HG02884 (cell line): ENCODE results near the gene TMEM123.

Experiments
- ATAC-seq: cut with Tn5 transposase; IDR thresholded peaks from one replicate; pipeline ENCODE4 v1.9.1; 2021; ENCODE audit warnings: mild to moderate bottlenecking, moderate library complexity; ENCODE audit not compliant: unreplicated experiment

TMEM123 gene, protein sequence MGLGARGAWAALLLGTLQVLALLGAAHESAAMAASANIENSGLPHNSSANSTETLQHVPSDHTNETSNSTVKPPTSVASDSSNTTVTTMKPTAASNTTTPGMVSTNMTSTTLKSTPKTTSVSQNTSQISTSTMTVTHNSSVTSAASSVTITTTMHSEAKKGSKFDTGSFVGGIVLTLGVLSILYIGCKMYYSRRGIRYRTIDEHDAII

DNA sequence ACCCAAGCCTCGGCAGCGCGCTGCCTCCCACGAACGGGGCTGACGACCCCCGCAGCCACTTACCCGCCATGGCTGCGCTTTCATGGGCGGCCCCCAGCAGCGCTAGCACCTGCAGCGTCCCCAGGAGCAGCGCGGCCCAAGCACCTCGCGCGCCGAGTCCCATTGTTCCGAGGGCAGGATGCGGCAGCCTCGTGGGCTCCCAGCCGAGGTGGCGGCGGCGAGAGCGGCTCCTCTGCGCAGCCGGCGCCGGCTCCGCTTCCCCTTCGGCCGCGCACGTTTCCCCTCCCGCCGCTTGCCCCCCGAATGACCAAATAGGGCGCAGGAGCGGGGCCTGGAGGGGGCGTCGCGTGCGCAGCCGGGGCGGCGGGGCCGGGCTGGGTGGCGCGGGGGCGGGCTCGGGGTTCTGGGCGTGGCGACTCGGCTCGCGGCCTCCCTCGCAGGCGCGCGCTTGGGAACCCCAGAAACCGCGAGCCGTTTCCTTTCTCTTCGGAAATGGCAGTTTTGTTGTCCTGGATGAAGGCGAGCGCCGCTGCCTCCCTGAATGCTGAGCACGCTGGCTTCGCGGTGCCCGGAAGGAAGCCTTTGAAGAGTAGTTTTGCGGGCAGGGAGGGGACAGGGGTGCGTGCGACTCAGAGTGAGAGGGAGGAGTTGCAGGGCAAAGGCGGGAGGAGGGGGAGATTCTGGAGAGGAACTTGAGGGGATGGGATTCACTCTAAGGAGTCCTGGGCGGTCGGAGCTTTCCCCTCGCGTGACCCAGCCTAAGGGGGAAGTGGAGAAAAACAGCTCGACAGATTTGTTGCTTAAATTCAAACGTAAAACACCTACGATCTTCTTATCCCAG lies at the start of gene TMEM123:
Gene TMEM123 (minus strand): TSS at position 305 of the 841 bp plus-strand sequence. CDS start 142 bp downstream, at position 163.
- peak; percentile 53 for ATAC-seq

DNA sequence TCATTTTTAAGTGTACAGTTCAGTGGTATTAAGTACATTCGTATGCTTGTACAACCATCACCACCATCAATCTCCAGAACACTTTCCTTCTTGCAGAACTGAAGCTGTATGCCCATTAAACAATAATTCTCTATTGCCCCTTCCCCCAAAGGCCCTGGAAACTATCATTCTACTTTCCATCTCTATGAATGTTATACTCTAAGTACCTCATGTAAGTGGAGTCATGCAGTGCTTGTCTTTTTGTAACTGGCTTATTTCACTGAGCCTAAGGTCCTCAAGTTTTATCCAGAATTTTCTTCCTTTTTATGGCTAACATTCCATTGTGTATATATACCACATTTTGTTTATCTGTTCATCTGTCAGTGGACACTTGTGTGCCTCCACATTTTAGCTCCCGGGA lies 48.3 kb upstream of the TMEM123 start:
- no peak for ATAC-seq

DNA sequence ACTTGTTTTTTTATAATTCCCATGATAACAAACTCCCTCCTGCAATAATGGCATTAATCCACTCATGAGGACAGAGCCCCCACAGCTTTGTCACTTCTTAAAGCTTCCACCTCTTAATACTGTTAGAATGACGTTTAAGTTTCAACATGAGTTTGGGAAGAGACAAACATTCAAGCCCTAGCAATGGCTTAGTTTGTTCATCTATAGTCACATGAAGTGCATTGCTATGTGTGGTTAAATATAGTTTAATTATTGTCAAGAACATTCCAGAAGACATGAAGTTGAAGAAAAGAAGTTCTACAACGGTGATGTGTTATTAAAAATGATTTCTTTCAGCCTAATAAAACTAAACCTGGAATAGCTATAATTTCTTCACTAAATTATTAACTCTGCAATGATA lies 47.4 kb upstream of the TMEM123 start:
- ATAC-seq, result no peak

DNA sequence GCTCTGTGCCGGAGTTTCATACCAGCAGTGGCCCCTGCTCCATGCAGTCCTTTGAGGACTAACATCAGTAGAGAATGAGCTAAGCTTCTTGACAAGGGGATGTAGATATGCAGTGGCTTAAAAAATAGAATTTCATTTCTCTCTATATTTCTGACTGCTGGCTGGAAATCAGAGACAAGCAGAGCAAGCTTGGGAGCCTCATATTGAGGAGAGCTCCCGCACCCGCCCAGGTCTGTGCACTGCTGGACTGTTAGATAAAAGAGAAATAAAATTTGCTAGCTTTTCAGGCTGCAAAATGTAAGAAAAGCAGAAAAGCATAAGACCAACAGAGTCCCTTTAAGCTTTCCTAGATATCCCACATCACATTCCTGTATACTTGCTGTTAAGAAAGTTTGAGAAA lies 46.6 kb upstream of the TMEM123 start:
- ATAC-seq, result no peak

DNA sequence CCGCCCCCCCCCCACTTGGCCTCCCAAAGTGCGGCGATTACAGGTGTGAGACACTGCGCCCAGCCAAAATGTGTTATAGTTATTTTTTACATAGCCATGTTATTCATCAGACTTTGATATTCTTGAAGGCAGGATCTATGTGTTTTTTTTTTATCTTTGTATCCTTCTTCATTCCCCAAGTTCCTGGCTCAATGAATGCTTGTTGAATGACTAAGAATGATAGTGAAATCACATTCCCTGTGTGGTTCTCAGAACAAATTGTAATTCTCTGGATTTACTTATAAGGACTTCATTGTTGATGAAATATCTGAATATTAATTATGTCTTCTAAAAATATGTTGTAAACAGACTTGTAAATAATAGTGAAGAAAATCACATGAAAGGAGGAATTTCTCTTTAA lies 44.5 kb upstream of the TMEM123 start:
- ATAC-seq, result no peak

DNA sequence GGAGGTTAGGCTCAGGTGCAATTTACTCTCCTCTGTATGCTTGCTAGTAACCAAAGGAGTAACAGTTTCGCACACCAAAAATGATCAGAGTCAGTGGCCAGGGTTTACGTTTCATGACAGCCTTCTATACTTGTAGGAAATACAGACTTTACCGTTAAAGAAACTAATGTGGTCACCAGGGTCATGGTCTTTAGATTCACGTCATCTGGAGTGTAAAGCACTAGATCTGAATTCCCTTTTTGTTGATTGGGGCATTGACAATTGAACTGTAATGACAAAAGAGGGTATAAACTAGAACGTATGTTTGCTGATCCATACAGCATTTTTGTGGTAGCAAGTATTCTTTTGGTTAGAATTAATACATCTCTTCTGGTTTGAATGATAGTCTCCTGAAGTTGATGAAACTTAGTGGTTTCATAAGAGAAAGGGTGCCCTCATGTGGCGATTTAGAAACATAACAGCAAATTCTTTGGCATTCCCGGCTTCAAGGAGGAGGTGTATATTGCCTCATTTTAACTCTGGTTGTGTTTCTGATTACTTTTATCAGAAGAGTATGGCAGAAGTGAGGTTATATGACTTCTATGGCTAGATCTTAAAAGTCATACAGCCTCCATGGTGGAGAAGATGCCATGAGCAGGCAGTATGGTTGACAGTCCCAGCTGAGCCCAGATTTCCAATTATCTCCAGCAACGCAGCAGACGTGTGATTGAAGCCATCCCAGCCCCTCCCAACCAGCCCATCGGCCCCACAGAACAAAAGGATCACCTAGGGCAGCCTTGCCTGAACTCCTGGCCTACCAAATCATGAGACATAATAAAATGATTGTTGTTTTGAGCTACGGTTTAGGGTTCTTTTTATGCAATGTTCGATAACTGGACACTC lies 42.8 kb upstream of the TMEM123 start:
- ATAC-seq, result peak; percentile 89

DNA sequence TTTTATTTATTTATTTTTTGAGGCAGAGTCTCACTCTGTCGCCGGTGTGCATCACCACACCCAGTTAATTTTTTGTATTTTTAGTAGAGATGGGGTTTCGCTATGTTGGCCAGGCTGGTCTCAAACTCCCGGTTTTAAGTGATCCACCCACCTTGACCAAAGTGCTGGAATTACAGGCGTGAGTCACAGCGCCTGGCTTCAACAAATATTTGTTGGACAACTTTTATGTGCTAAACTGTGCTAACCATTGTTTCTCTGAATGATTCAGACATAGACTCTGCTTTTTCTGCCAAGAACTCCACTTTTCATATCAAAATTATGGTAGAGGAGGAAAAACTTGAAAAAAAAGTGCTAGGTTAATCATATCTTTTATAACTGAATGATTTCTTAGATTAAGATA lies 41.7 kb upstream of the TMEM123 start:
- ATAC-seq, result no peak

DNA sequence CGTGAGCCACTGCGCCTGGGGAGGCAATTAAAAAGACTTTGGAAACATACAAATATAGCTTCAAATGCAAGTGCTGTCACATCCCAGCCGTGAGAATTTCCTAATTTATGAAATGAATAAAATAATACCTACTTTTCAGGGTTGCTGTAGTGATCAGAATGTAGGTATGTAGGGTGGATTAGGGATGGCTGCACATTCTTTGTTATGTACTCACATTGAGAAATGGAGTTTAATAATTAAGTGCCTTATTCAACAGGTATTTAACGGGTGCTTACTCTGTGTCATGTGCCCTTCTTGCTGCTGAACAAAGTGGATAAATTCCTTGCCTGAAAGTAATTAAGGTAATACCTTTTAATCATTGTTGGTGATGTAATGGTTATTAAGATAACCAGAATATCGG lies 41.0 kb upstream of the TMEM123 start:
- ATAC-seq, result no peak

DNA sequence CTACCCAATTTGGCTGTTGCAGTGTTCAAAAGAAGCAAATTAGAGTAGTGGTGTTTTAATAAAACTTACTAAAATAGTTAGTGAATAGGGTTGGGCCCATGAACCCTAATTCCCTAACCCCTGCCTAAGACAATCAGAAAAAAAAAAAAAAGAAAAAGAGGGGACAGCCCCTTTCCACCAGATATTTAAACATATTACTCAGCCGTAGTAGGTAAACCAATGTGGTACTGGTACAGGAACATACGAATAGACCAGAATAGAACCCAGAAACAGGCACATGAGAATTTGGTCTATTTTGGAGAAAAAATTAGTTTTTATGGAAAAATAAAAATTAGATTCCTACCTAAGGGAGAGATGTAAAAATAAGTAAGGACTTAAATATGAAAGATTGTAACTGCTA lies 39.4 kb upstream of the TMEM123 start:
- no peak for ATAC-seq

DNA sequence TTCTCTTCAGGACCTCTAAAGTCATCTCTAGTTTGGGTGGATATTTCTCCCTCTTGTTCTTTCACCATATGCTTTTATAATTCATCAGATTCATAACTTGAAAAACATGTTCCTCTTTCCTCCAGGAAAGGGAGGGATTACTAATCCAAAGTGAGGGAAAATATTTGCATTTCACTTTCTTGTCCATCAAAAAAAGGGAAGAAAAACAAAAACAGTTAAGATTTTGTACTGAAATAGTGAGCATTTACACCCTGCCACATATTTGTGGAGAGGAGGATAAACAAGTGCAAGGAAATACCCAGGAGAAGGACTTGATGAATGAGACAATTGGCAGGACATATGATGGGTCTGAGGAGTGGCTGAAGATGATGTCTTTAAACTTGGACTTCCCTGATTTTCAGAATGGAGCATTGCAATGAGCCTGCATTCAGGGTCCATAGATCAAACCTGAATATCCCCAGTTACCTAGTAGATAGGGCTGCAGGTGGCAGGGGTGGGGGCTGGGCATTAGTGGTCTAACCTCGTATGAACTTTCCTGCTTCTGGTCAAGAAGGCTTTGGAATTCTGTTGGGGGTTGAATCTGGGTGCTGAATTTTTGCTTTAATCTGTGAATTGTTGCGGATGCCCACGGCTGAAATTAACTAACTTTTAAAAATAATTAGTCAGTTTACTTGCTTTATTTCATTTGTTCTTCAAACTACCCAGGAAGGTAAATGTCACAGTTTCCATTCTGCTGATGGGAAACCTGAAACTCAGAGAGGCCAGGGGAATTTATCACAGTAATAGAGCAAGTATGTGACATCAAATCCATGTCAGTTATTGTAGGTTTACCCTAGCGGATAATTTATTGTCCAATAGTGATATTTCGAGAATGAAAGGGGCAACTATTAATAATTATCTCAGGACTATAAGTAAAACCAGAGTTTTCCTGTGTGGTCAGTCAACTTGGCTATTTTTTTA lies 36.9 kb upstream of the TMEM123 start:
- ATAC-seq, result no peak

DNA sequence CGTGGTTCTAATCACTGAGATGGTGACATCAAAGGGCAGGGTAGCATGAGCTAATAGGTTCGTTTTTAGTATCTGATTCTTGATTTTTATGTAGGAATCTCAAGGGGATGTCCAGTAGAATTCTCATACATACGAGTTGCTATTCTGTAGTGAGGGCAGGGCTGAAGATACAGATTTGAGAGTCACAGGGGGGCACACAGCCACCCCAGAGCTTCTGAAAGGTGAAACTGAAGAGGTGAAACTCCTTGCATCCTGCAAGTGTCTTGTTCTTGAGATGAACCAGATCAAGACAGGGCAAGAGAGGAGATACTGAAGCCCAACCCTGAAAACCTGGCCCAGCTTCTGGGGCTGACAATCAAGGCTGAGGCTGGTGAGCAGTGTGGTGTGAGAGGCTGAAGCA lies 35.6 kb upstream of the TMEM123 start:
- peak; percentile 73 for ATAC-seq

DNA sequence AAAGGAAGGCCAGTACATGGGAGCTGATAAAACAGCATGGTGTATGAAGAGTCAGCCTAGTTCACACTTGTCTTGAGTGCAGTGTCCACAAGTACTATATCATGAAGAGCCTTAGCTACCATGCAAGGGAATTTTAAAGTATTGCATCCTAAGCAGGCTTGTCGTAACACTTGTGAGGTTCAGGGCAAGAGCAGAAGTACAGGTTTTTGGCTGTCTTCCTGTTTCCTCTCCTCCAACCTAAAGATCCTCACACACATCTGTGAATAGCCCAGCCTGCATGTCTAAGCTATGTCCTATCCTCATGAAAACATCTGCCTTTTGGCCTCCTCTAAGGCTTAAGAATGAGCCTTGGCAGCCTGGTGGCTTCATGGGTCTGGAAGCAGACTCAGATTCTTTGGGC lies 34.6 kb upstream of the TMEM123 start:
- ATAC-seq, result no peak

DNA sequence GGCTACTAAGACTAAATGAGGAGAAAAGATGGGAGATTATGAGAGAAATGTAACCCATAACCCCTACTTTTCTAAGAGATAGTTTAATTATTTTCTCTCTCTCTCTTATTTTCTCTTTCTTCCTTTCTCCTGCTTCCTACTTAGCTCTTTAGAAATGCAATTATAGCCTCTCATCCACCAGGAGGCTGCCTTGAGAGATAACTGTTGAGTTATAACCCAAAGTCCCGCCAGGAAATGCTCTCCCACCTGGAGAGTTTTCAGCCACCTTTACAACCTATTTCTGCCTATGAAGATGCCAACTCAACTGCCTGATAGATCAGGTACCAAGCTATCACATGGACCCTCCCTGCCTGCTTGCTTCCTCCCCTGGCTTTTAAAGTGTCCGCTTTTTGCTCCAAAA lies 34.0 kb upstream of the TMEM123 start:
- no peak for ATAC-seq

DNA sequence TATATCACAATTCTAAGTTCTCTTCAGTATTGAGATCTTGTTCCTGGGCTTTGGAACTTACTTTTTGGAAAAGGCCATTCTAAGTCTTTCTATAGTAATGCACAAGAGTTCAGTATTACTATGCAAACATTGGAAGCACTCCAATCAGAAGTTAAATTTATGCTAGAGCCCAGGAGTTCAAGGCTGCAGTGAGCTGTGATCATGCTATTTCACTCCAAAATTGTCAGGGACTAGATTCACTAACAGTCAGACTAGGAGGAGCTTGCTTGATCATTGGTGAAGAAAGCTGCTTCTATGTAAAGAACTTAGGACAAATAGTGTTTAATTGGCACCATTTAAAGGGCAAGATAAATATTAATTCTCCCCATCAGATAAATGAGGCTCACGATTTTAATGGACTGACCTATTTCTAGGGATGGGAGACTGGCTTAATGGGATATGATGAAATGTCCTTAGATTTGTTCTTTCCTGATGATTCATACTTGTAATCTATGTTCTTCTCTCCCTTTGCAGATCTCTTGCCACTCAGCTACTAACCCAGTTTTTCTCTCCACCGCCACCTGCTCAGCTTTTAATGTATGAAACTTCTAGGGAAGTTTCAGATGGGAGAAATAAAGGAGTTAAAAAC lies 32.6 kb upstream of the TMEM123 start:
- ATAC-seq, result no peak

DNA sequence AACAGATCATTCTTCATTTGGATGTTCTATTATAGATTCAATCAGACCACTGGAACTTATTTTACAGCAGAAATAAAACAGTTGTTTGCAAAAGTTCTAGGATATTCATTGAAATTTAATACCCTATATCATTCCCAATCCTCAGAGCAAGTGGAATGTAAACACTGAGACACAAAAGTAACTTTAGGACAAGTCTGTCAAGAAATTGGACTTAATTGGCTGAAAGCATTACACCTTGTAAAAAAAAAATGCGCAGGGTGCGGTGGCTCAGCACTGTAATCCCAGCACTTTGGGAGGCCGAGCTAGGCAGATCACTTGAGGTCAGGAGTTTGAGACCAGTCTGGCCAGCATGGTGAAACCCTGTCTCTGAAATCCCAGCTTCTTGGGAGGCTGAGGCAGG lies 29.9 kb upstream of the TMEM123 start:
- ATAC-seq, result no peak

DNA sequence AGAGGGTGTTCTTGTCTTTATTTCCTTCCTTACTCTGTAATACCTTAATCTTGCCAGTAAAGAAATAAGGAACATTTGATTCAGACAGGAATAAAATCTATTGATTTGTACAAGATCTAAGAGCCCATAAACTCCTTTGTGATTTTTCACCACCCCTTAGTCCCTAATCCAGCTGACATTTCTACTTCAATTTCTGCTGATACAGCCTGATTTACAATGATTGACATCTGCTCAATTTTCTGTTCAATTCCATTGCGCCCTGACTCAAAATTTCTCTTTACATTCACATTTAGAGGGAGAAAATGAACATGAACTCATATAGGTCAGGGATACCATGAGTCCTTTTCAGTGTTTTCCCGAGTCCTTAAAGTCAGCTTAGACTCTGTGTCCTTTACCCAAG lies 27.2 kb upstream of the TMEM123 start:
- ATAC-seq, result no peak

DNA sequence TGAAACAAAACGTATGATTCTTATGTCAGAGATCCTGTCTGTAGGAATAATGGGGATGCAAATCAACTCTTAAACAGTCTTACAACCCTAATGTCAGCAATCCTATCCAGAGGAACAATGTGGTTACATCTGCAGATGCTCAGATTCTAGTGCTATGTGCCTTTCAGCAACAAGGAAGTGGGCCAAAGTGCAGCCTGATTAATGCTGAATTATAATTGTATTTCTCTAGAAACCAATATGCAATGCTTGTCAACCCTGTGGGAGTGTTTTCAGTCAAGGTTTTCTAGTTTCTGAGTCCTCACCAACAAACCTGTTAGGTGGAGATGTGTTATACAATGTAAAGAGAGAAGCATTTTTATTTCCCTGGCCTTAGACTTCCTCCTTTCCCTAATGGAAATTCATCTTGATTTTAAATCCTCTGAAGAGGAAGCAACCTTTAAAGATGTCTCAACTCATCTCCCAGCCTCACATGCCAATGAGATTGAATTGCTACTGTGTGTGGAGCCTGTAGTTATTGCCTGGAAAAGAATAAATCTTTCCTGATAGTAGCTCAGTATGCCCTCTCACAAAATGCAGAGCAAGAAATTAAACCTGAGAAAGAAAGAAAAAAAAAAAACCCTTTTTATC lies 26.2 kb upstream of the TMEM123 start:
- no peak for ATAC-seq

DNA sequence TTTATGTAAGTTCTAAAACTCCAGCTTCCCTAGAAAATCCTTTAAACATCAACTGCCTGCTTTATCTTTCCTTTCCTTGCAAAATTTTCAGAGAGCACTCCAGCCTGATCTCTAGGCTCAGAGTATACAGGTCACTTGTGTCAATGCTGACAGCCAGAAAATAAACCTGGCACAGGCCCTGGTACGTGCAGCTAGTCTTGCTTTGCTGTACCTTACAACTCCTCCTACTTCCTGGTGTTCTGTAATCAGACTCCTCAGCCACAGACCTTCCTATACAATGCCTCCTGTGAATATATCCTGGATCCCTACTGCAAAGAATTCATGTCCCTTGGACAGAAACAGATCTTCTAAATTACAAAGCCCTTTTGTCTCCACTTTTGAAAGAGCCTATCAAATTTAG lies 24.2 kb upstream of the TMEM123 start:
- peak; percentile 29 for ATAC-seq

DNA sequence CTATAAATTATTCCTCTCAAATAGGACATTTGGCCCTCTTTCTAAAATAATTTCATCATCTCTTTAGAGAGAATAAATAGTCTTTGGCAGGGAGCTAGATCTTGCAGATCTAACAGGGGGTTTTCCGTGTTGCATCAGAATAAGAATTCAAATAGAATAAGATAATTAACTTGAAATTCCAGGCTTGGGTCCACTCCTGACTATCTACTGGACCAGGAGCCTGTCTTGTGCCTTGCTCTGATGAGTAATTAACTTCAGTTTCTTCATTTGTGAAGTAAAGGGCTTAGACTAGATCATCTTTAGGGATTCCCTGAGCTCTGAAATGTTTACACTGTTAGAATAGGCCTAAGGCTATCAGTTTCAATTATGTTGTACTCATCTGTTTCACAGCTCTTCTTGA lies 23.5 kb upstream of the TMEM123 start:
- ATAC-seq, result no peak

DNA sequence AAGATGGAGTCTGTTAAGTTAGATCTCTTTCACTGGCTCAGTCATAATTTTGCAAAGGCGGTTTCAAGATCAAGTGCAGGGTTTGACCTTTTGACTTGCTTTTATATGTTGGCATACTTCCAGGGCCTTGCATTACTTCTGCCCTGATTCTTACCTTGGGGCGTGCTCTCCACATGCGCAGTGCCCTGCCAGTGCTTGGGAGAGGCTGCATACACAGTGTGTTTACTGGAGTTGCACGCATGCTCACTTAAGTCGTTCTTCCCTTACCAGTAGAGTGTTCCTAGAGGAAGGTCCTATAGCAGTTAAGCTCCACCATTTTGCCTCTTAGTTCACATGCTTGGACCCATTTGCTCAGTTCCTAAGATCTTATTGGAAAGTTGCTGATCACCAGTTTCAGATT lies 21.0 kb upstream of the TMEM123 start:
- ATAC-seq, result no peak
